ENCODE measurements around the gene POU2AF1. TPM values are rescaled to one million over a fixed set of nuclear protein-coding genes. Genes with fewer than 3 reads are reported as not detected.
"Not testable (repeated sequence)": the region's sequence is repeated elsewhere in the genome, so short reads cannot be mapped to it uniquely, and the experiment has no call there.

POU2AF1 gene
- total and polyA plus RNA-seq, 2 of the 13 experiments (the other 11 are each of a cell fraction or from before 2014, with no cell fraction given): 1.9 to 3.6 TPM

DNA sequence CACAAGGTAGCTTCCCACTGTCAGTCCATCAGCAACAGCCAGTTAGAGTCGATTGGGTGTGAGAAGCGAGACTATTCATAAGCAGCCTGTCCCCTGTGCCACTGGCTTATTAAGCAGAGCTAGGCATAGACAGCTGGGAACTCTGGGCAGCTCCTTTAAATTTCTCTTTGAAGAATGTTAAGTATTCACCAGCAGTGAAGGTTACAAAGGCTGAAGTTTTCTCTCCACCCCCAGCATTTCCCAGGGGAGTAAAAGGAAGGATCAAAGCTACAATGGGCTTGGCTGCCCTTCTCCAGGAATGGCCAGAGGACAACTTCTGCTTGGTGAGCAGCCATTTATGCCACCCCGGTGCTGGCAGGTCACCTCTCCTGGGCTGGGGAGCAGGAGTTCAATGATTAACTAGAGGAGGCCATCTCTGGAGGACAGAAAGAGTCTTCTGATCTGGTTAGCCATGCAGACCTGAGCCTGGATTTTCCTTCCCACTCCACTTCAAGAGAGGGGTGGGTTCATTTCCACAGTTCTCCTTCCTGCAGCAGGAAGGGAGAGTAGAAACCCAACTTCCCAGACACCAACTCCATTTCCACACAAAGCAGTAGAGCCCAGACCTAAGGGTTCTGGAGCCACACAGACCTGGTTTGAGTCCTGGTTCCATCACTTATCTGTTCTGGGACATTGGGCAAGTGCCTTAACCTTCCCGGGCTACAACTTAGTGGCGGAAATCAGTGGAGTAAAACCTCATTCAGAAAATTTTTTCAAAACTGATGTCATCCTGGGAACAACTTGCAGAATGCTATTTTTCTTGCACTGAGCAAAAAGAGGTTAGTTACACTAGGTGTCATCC is 58.1 kb downstream of the POU2AF1 start (continued):
- TF ChIP-seq, protein P1, sequence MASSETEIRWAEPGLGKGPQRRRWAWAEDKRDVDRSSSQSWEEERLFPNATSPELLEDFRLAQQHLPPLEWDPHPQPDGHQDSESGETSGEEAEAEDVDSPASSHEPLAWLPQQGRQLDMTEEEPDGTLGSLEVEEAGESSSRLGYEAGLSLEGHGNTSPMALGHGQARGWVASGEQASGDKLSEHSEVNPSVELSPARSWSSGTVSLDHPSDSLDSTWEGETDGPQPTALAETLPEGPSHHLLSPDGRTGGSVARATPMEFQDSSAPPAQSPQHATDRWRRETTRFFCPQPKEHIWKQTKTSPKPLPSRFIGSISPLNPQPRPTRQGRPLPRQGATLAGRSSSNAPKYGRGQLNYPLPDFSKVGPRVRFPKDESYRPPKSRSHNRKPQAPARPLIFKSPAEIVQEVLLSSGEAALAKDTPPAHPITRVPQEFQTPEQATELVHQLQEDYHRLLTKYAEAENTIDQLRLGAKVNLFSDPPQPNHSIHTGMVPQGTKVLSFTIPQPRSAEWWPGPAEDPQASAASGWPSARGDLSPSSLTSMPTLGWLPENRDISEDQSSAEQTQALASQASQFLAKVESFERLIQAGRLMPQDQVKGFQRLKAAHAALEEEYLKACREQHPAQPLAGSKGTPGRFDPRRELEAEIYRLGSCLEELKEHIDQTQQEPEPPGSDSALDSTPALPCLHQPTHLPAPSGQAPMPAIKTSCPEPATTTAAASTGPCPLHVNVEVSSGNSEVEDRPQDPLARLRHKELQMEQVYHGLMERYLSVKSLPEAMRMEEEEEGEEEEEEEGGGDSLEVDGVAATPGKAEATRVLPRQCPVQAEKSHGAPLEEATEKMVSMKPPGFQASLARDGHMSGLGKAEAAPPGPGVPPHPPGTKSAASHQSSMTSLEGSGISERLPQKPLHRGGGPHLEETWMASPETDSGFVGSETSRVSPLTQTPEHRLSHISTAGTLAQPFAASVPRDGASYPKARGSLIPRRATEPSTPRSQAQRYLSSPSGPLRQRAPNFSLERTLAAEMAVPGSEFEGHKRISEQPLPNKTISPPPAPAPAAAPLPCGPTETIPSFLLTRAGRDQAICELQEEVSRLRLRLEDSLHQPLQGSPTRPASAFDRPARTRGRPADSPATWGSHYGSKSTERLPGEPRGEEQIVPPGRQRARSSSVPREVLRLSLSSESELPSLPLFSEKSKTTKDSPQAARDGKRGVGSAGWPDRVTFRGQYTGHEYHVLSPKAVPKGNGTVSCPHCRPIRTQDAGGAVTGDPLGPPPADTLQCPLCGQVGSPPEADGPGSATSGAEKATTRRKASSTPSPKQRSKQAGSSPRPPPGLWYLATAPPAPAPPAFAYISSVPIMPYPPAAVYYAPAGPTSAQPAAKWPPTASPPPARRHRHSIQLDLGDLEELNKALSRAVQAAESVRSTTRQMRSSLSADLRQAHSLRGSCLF (CRISPR knock-in tag; IDR thresholded peaks at IDR 0.05; ENCODE audit: borderline replicate concordance): no peak
- TF ChIP-seq, protein P2, sequence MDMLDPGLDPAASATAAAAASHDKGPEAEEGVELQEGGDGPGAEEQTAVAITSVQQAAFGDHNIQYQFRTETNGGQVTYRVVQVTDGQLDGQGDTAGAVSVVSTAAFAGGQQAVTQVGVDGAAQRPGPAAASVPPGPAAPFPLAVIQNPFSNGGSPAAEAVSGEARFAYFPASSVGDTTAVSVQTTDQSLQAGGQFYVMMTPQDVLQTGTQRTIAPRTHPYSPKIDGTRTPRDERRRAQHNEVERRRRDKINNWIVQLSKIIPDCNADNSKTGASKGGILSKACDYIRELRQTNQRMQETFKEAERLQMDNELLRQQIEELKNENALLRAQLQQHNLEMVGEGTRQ (IDR thresholded peaks at IDR 0.05; ENCODE audit: low read depth, low read length): no peak
- TF ChIP-seq, protein P2 (CRISPR knock-in tag; IDR thresholded peaks at IDR 0.05; ENCODE audit: borderline replicate concordance): no peak
- TF ChIP-seq, protein P3, sequence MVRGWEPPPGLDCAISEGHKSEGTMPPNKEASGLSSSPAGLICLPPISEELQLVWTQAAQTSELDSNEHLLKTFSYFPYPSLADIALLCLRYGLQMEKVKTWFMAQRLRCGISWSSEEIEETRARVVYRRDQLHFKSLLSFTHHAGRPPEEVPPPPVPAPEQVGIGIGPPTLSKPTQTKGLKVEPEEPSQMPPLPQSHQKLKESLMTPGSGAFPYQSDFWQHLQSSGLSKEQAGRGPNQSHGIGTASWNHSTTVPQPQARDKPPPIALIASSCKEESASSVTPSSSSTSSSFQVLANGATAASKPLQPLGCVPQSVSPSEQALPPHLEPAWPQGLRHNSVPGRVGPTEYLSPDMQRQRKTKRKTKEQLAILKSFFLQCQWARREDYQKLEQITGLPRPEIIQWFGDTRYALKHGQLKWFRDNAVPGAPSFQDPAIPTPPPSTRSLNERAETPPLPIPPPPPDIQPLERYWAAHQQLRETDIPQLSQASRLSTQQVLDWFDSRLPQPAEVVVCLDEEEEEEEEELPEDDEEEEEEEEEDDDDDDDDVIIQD (CRISPR knock-in tag; IDR thresholded peaks at IDR 0.05; ENCODE audit: low read depth): no peak
- TF ChIP-seq NFE2 (CRISPR knock-in tag; IDR thresholded peaks at IDR 0.05): no peak
- TF ChIP-seq PITX1 (CRISPR knock-in tag; IDR thresholded peaks at IDR 0.05): no peak; the same call in 1 of the 2 replicates

DNA sequence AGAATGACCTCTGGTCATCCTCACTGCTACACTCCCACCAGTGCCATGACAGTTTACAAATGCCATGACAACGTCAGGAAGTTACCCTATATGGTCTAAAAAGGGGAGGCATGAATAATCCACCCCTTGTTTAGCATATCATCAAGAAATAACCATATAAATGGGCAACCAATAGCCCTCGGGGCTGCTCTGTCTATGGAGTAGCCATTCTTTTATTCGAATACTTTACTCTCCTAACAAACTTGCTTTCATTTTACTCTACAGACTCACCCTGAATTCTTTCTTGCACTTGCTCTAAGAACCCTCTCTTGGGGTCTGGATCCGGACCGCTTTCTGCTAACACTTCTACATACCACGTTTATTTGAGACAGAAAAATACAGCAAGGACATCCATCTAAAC is 58.9 kb downstream of the POU2AF1 start:
- DNase-seq (ENCODE audit: low spot score); H3K9me3 ChIP-seq (ENCODE audit: low read length); H3K27me3 ChIP-seq (ENCODE audit: control insufficient read depth in 1 of 2, insufficient read depth in 2 of 2, low read length in 2 of 2); H3K4me3 ChIP-seq (replicated peaks in 1 of 3; ENCODE audit: insufficient read depth in 1 of 3, low read depth in 2 of 3, low read length in 3 of 3); in situ Hi-C loops (cut with HindIII; ENCODE audit: extremely low pct_ligation_motif_present, low pct_unique_long_range_greater_than_20kb); BruUV-seq (replicated peaks); H2AFZ ChIP-seq (ENCODE audit: low read length); intact Hi-C loops (cut with micrococcal nuclease; ENCODE audit: unreplicated experiment); ATAC-seq; H3K79me2 ChIP-seq (ENCODE audit: insufficient read depth, low read length); H4K20me1 ChIP-seq (ENCODE audit: insufficient read depth, low read length); H3K36me3 ChIP-seq (replicated peaks in 1 of 2; ENCODE audit: control insufficient read depth in 1 of 2, insufficient read depth in 2 of 2, low read length in 2 of 2); FAIRE-seq; CTCF ChIA-PET (ENCODE audit: low intra/inter-chr PET ratio, low total read pairs): not testable (repeated sequence)
- Histone ChIP-seq H3K27ac (ENCODE audit: extremely low read length, insufficient read depth, low read length) (peak overlapping the region; percentile 70), H3K4me2 (ENCODE audit: low read depth, low read length) (peak overlapping the region; percentile 75), H3K9ac (ENCODE audit: insufficient read depth, low read depth, low read length) (0 out of 2 replicates have a peak overlapping the region, but pooled peaks have one; percentile 6), H3K4me1 (ENCODE audit: insufficient read depth, low read length) (peaks cover 43% of the 10 kb centered on the region)
- POLR2A ChIA-PET: interaction anchor here (0.7 to 2.2 kb wide), 15 partner anchors 8 to 97 kb away, joined by 3 to 39 read pairs (median 7); no protein-coding TSS in a partner anchor
- 84% methylated on average over 6 of the region's 6 CpGs for WGBS (ENCODE audit: low lambda C conversion rate)
